SK-N-SH treated with all-trans-retinoic acid at 6 μM for 48 hours (cell line): ENCODE results near the gene GRID1.

ENCODE experiments used
- ATAC-seq: fragments of 200-7000 bp; cut with Tn5 transposase; 3 replicates; pipeline ENCODE4 v1.9.1; 2020; ENCODE audit warnings: mild to moderate bottlenecking, moderate library complexity
- ARNTL ChIP-seq: fragments of 450-650 bp; formaldehyde crosslinking; IDR thresholded peaks from 2 replicates; pipeline ENCODE4 v1.5.0; 2020; ENCODE audit warnings: low read depth, mild to moderate bottlenecking, moderate library complexity, borderline replicate concordance
- CSDC2 ChIP-seq: fragments of 250-450 bp; sonication (Bioruptor Pico); IDR thresholded peaks from 2 replicates; pipeline ENCODE4 v1.5.0; 2020; ENCODE audit warnings: mild to moderate bottlenecking, moderate library complexity
- ESRRG ChIP-seq: fragments of 250-450 bp; sonication (Bioruptor Pico); IDR thresholded peaks from 2 replicates; pipeline ENCODE4 v1.6.1; 2021; ENCODE audit warnings: mild to moderate bottlenecking
- GLIS3 ChIP-seq: fragments of 250-450 bp; sonication (Bioruptor Pico); IDR thresholded peaks from 2 replicates; pipeline ENCODE4 v1.5.0; 2020; ENCODE audit warnings: mild to moderate bottlenecking, moderate library complexity
- ISL1 ChIP-seq: fragments of 250-450 bp; sonication (Bioruptor Pico); IDR thresholded peaks from 2 replicates; pipeline ENCODE4 v2.1.2; 2022; ENCODE audit warnings: mild to moderate bottlenecking, moderate library complexity
- OSR1 ChIP-seq: fragments of 250-450 bp; sonication (Bioruptor Pico); IDR thresholded peaks from 2 replicates; pipeline ENCODE4 v1.8.0; 2022; ENCODE audit warnings: moderate library complexity, mild to moderate bottlenecking, inconsistent platforms
- PPARA ChIP-seq: fragments of 250-450 bp; sonication (Bioruptor Pico); IDR thresholded peaks from 2 replicates; pipeline ENCODE4 v1.5.0; 2020; ENCODE audit warnings: mild to moderate bottlenecking, borderline replicate concordance
- RARB ChIP-seq: fragments of 250-450 bp; sonication (Bioruptor Pico); IDR thresholded peaks from 2 replicates; pipeline ENCODE4 v1.8.0; 2021; ENCODE audit warnings: mild to moderate bottlenecking, moderate library complexity
- SNAI2 ChIP-seq: fragments of 250-450 bp; sonication (Bioruptor Pico); IDR thresholded peaks from 2 replicates; pipeline ENCODE4 v1.5.0; 2020; ENCODE audit warnings: mild to moderate bottlenecking, moderate library complexity
- TCF4 ChIP-seq: fragments of 250-450 bp; sonication (Bioruptor Pico); IDR thresholded peaks from 2 replicates; pipeline ENCODE4 v1.8.0; 2021; ENCODE audit warnings: mild to moderate bottlenecking, moderate library complexity, borderline replicate concordance
- TOX ChIP-seq: fragments of 250-450 bp; sonication (Bioruptor Pico); IDR thresholded peaks from 2 replicates; pipeline ENCODE4 v1.8.0; 2021; ENCODE audit warnings: mild to moderate bottlenecking, moderate library complexity, borderline replicate concordance
- ZC3H10 ChIP-seq: fragments of 250-450 bp; sonication (Bioruptor Pico); IDR thresholded peaks from 2 replicates; pipeline ENCODE4 v1.5.1; 2021; ENCODE audit warnings: mild to moderate bottlenecking, moderate library complexity
- ZFP30 ChIP-seq: fragments of 450-650 bp; formaldehyde crosslinking; IDR thresholded peaks from 2 replicates; pipeline ENCODE4 v1.5.0; 2022; ENCODE audit warnings: mild to moderate bottlenecking, moderate library complexity
- ZNF565 ChIP-seq: fragments of 450-650 bp; formaldehyde crosslinking; conservative IDR thresholded peaks from 2 replicates; pipeline ENCODE4 v1.5.0; 2020; ENCODE audit warnings: low read depth, mild to moderate bottlenecking, moderate library complexity
- ZNF70 ChIP-seq: fragments of 450-650 bp; formaldehyde crosslinking; IDR thresholded peaks from 2 replicates; pipeline ENCODE4 v1.5.0; 2020; ENCODE audit warnings: mild to moderate bottlenecking, moderate library complexity
- ZNF8 ChIP-seq: fragments of 450-650 bp; formaldehyde crosslinking; IDR thresholded peaks from 2 replicates; pipeline ENCODE4 v1.5.0; 2020; ENCODE audit warnings: mild to moderate bottlenecking, moderate library complexity
- TF ChIP-seq, protein P1 (sequence below): fragments of 250-450 bp; sonication (Bioruptor Pico); IDR thresholded peaks from 2 replicates; pipeline ENCODE4 v1.8.0; 2020; ENCODE audit warnings: mild to moderate bottlenecking, moderate library complexity, borderline replicate concordance
- TF ChIP-seq, protein P2 (sequence below): fragments of 250-450 bp; sonication (Bioruptor Pico); IDR thresholded peaks from 2 replicates; pipeline ENCODE4 v1.5.1; 2021; ENCODE audit warnings: mild to moderate bottlenecking, moderate library complexity
- TF ChIP-seq, protein P3 (sequence below): fragments of 250-450 bp; sonication (Bioruptor Pico); IDR thresholded peaks from 2 replicates; pipeline ENCODE4 v1.5.1; 2020; ENCODE audit warnings: low read depth, mild to moderate bottlenecking, moderate library complexity
- TF ChIP-seq, protein P4 (sequence below): fragments of 250-450 bp; sonication (Bioruptor Pico); IDR thresholded peaks from 2 replicates; pipeline ENCODE4 v1.5.0; 2020; ENCODE audit warnings: mild to moderate bottlenecking, moderate library complexity

Gene GRID1

DNA sequence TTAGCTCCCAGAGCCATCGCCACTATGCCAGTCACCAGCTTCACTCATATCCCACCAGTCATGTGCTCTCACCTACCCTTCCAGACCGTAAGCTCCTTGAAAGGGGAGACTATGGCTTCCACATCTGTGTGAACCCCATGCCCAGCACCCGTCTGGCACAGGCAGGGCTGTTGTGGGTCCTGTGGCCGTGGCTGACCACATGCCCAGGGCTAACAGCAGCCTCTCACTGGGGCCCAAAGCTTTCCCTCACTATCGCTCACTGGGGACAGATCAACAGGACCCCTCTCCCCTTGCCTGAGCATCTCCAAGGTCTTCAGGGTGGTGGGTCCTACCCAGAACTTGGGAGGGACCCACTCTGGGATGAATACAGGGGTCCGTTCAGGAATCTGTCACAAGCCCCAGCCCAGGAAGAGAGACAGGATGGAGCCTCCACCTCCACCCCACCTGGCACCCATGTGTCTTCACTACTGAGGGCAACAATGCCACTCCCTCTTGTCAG lies 303.9 kb downstream of the GRID1 start:
- TF ChIP-seq, protein P1, sequence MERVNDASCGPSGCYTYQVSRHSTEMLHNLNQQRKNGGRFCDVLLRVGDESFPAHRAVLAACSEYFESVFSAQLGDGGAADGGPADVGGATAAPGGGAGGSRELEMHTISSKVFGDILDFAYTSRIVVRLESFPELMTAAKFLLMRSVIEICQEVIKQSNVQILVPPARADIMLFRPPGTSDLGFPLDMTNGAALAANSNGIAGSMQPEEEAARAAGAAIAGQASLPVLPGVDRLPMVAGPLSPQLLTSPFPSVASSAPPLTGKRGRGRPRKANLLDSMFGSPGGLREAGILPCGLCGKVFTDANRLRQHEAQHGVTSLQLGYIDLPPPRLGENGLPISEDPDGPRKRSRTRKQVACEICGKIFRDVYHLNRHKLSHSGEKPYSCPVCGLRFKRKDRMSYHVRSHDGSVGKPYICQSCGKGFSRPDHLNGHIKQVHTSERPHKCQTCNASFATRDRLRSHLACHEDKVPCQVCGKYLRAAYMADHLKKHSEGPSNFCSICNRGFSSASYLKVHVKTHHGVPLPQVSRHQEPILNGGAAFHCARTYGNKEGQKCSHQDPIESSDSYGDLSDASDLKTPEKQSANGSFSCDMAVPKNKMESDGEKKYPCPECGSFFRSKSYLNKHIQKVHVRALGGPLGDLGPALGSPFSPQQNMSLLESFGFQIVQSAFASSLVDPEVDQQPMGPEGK (CRISPR knock-in tag) = no peak
- TF ChIP-seq CSDC2 (CRISPR knock-in tag) (no peak), TOX (CRISPR knock-in tag) (no peak), ZNF70 (CRISPR knock-in tag) (no peak)
- ATAC-seq = no peak

DNA sequence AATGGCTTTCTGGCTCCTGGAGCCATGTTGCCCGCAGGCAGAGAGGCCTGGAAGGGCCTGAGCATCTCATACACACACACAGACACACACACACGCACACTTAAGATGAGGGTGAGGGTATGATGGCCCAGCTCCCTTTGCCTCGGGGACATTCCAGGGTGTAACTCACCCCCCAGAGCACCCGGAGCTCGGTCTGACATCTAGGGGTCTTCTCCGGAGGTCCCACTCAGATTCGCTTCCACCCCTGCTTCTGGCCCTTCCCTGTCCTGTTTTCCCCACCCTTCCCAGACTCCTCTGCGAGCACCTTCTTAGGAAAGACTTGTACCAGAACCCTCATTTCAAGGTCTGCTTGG lies 304.4 kb downstream of the GRID1 start:
- no peak for TF ChIP-seq PPARA (CRISPR knock-in tag)
- no peak for TF ChIP-seq SNAI2 (CRISPR knock-in tag)
- TF ChIP-seq, protein P1 (CRISPR knock-in tag) = no peak
- TF ChIP-seq ZFP30 = no peak
- TF ChIP-seq, protein P2, sequence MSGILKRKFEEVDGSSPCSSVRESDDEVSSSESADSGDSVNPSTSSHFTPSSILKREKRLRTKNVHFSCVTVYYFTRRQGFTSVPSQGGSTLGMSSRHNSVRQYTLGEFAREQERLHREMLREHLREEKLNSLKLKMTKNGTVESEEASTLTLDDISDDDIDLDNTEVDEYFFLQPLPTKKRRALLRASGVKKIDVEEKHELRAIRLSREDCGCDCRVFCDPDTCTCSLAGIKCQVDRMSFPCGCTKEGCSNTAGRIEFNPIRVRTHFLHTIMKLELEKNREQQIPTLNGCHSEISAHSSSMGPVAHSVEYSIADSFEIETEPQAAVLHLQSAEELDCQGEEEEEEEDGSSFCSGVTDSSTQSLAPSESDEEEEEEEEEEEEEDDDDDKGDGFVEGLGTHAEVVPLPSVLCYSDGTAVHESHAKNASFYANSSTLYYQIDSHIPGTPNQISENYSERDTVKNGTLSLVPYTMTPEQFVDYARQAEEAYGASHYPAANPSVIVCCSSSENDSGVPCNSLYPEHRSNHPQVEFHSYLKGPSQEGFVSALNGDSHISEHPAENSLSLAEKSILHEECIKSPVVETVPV (CRISPR knock-in tag) = no peak
- TF ChIP-seq OSR1 (CRISPR knock-in tag) = no peak
- TF ChIP-seq TOX (CRISPR knock-in tag) = no peak
- TF ChIP-seq, protein P3, sequence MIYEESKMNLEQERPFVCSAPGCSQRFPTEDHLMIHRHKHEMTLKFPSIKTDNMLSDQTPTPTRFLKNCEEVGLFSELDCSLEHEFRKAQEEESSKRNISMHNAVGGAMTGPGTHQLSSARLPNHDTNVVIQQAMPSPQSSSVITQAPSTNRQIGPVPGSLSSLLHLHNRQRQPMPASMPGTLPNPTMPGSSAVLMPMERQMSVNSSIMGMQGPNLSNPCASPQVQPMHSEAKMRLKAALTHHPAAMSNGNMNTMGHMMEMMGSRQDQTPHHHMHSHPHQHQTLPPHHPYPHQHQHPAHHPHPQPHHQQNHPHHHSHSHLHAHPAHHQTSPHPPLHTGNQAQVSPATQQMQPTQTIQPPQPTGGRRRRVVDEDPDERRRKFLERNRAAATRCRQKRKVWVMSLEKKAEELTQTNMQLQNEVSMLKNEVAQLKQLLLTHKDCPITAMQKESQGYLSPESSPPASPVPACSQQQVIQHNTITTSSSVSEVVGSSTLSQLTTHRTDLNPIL = no peak
- no peak for TF ChIP-seq ZC3H10 (CRISPR knock-in tag)
- no peak for TF ChIP-seq ZNF70 (CRISPR knock-in tag)
- TF ChIP-seq, protein P4, sequence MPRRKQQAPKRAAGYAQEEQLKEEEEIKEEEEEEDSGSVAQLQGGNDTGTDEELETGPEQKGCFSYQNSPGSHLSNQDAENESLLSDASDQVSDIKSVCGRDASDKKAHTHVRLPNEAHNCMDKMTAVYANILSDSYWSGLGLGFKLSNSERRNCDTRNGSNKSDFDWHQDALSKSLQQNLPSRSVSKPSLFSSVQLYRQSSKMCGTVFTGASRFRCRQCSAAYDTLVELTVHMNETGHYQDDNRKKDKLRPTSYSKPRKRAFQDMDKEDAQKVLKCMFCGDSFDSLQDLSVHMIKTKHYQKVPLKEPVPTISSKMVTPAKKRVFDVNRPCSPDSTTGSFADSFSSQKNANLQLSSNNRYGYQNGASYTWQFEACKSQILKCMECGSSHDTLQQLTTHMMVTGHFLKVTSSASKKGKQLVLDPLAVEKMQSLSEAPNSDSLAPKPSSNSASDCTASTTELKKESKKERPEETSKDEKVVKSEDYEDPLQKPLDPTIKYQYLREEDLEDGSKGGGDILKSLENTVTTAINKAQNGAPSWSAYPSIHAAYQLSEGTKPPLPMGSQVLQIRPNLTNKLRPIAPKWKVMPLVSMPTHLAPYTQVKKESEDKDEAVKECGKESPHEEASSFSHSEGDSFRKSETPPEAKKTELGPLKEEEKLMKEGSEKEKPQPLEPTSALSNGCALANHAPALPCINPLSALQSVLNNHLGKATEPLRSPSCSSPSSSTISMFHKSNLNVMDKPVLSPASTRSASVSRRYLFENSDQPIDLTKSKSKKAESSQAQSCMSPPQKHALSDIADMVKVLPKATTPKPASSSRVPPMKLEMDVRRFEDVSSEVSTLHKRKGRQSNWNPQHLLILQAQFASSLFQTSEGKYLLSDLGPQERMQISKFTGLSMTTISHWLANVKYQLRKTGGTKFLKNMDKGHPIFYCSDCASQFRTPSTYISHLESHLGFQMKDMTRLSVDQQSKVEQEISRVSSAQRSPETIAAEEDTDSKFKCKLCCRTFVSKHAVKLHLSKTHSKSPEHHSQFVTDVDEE (CRISPR knock-in tag) = no peak
- no peak for TF ChIP-seq ZNF565 (CRISPR knock-in tag)
- TF ChIP-seq GLIS3 (CRISPR knock-in tag) = no peak
- TF ChIP-seq TCF4 (CRISPR knock-in tag) = no peak
- no peak for TF ChIP-seq ISL1 (CRISPR knock-in tag)
- TF ChIP-seq ARNTL (CRISPR knock-in tag) = no peak
- no peak for ATAC-seq

DNA sequence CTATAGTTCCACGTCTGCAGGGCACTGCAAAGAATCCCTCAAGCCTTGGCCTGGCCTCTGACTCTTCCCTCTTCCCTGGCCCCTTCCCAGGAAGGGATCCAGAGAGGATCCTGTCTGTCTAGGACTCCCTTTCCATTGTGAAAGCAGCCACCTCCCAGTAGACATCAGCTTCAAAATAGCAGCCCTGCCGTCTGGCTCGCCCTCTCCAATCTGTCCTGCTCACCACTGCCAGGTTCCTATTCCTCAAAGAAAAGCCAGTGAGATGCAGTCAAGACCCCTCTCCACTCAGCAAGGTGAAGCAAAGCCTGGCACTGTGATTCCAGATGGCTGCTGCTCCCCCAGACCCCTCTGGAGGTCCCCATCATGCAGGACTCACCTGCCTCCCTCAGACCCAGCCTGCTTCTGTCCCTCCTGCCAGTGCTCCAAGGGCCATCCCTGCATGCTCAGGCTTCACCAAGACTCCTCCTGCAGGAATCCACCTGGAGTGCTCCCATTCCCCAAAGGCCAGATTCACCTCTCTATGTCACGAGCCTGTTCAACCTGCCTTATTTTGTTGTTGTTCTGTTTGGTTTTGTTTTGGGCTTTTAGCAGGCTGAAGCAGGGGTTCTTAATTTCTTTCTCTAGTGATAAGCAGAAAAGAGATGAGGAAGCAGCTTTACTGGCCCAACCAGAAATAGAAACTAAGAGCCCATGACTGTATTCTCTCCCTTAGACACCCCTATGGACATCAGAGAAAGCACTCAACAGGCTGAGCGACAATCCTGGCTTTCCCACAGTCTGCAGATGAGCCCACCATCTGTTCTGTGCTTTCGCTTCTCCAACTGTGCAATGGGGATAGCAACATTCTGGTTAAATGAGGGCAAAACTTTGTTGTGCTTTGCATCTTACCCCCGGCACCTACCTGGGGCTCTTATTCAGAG lies 305.1 kb downstream of the GRID1 start:
- no peak for TF ChIP-seq ZNF8
- no peak for TF ChIP-seq GLIS3 (CRISPR knock-in tag)
- TF ChIP-seq RARB = no peak
- TF ChIP-seq, protein P2 (CRISPR knock-in tag) = no peak
- TF ChIP-seq ZNF70 (CRISPR knock-in tag) = no peak
- TF ChIP-seq, protein P1 (CRISPR knock-in tag) = no peak
- TF ChIP-seq ISL1 (CRISPR knock-in tag) = no peak
- TF ChIP-seq ARNTL (CRISPR knock-in tag) = no peak
- TF ChIP-seq OSR1 (CRISPR knock-in tag) = no peak
- TF ChIP-seq TOX (CRISPR knock-in tag) = no peak
- TF ChIP-seq, protein P3 = no peak
- no peak for TF ChIP-seq CSDC2 (CRISPR knock-in tag)
- TF ChIP-seq TCF4 (CRISPR knock-in tag) = no peak
- no peak for TF ChIP-seq ESRRG (CRISPR knock-in tag)
- TF ChIP-seq, all 23 proteins: peak for 0

More for the DNA sequence above, 305.1 kb downstream of the GRID1 start:
- no peak for ATAC-seq
